T-helper 1 cell treated with Interleukin-12 subunit alpha and Interleukin-12 subunit beta and Interleukin-4 antibody, amounts not matched to agents 30 μg/mL and 1 μg/mL, for 36 hours (primary cell): Measurements from ENCODE around the gene PARN.
"Not testable (repeated sequence)": the region's sequence is repeated elsewhere in the genome, so short reads cannot be mapped to it uniquely, and the experiment has no call there.

Experiments used
- H3K27ac Mint-ChIP-seq: one replicate; pipeline ENCODE4 v1.8.0; 2021; ENCODE audit warnings: mild to moderate bottlenecking, mixed read lengths
- H3K27me3 Mint-ChIP-seq: one replicate; pipeline ENCODE4 v1.8.0; 2021; ENCODE audit warnings: low read depth, mixed read lengths
- H3K36me3 Mint-ChIP-seq: one replicate; pipeline ENCODE4 v1.8.0; 2021; ENCODE audit warnings: low read depth, mixed read lengths
- H3K4me1 Mint-ChIP-seq: one replicate; pipeline ENCODE4 v1.8.0; 2021; ENCODE audit warnings: low read depth, mixed read lengths
- H3K4me3 Mint-ChIP-seq: one replicate; pipeline ENCODE4 v1.8.0; 2021; ENCODE audit warnings: mild to moderate bottlenecking, moderate library complexity, mixed read lengths
- H3K9me3 Mint-ChIP-seq: one replicate; pipeline ENCODE4 v1.8.0; 2021; ENCODE audit warnings: mixed read lengths

PARN gene

GRCh38 chr16:14641206-14641605, 11.1 kb upstream of the PARN start:
- no peaks in the 10 kb centered on the region for H3K27me3 Mint-ChIP-seq
- H3K27ac Mint-ChIP-seq = no peak overlapping the region
- peaks cover 17% of the 10 kb centered on the region for H3K4me1 Mint-ChIP-seq
- peaks cover 4% of the 10 kb centered on the region for H3K36me3 Mint-ChIP-seq
- H3K9me3 Mint-ChIP-seq = no peaks in the 10 kb centered on the region
- H3K4me3 Mint-ChIP-seq = no peak overlapping the region

GRCh38 chr16:14640538-14640937, 10.5 kb upstream of the PARN start:
- H3K4me3 Mint-ChIP-seq = no peak overlapping the region
- H3K36me3 Mint-ChIP-seq = peaks cover 4% of the 10 kb centered on the region
- peaks cover 18% of the 10 kb centered on the region for H3K4me1 Mint-ChIP-seq
- H3K9me3 Mint-ChIP-seq = no peaks in the 10 kb centered on the region
- H3K27me3 Mint-ChIP-seq = no peaks in the 10 kb centered on the region
- H3K27ac Mint-ChIP-seq = no peak overlapping the region

GRCh38 chr16:14636951-14637240, 6.8 kb upstream of the PARN start:
- H3K36me3 Mint-ChIP-seq, H3K27me3 Mint-ChIP-seq, H3K27ac Mint-ChIP-seq, H3K9me3 Mint-ChIP-seq, H3K4me3 Mint-ChIP-seq: not testable (repeated sequence)
- H3K4me1 Mint-ChIP-seq = peaks cover 31% of the 10 kb centered on the region

- not testable (repeated sequence) for H3K27ac Mint-ChIP-seq, H3K9me3 Mint-ChIP-seq, H3K36me3 Mint-ChIP-seq, H3K27me3 Mint-ChIP-seq, H3K4me3 Mint-ChIP-seq
- peaks cover 31% of the 10 kb centered on the region for H3K4me1 Mint-ChIP-seq
Observed at GRCh38 chr16:14636179-14636950, 6.3 kb upstream of the PARN start.

GRCh38 chr16:14635395-14636165, 5.5 kb upstream of the PARN start:
- Mint-ChIP-seq H3K36me3 (peaks cover 4% of the 10 kb centered on the region), H3K9me3 (no peaks in the 10 kb centered on the region), H3K4me1 (peaks cover 27% of the 10 kb centered on the region), H3K27me3 (no peaks in the 10 kb centered on the region), H3K4me3 (no peak overlapping the region), H3K27ac (no peak overlapping the region)

- Mint-ChIP-seq H3K27ac (peak overlapping the region; percentile 100), H3K36me3 (peaks cover 6% of the 10 kb centered on the region), H3K9me3 (no peaks in the 10 kb centered on the region), H3K27me3 (no peaks in the 10 kb centered on the region), H3K4me1 (peaks cover 26% of the 10 kb centered on the region), H3K4me3 (peak overlapping the region; percentile 100)
Observed at GRCh38 chr16:14634389-14634725, 4.3 kb upstream of the PARN start.

- Mint-ChIP-seq H3K4me3 (peak within 1 kb of the TSS; percentile 100), H3K36me3 (peaks cover 7% of the 10 kb centered on the region), H3K27ac (peak within 1 kb of the TSS; percentile 100), H3K27me3 (no peaks in the 10 kb centered on the region), H3K9me3 (no peaks in the 10 kb centered on the region), H3K4me1 (peaks cover 34% of the 10 kb centered on the region)
Observed at GRCh38 chr16:14632693-14633569, 2.9 kb upstream of the PARN start, which contains the start of gene BFAR. Gene BFAR (plus strand): TSS chr16:14632951. CDS start chr16:14644347, 11,396 bp downstream.

- Mint-ChIP-seq H3K36me3 (peaks cover 19% of the 10 kb centered on the region), H3K4me1 (peaks cover 32% of the 10 kb centered on the region), H3K4me3 (peak overlapping the region; percentile 100), H3K27ac (peak overlapping the region; percentile 100)
- not testable (repeated sequence) for H3K9me3 Mint-ChIP-seq, H3K27me3 Mint-ChIP-seq
Observed at GRCh38 chr16:14630620-14631330, 715 bp upstream of the PARN start.

- Mint-ChIP-seq H3K27me3 (no peaks in the 10 kb centered on the region), H3K27ac (peak overlapping the region; percentile 98), H3K9me3 (no peaks in the 10 kb centered on the region), H3K4me1 (peaks cover 30% of the 10 kb centered on the region), H3K36me3 (peaks cover 23% of the 10 kb centered on the region), H3K4me3 (peak overlapping the region; percentile 90)
Observed at GRCh38 chr16:14629612-14629918, 495 bp downstream of the PARN start.

GRCh38 chr16:14628806-14629611, 1.1 kb downstream of the PARN start:
- peak overlapping the region; percentile 90 for H3K4me3 Mint-ChIP-seq
- peak overlapping the region; percentile 98 for H3K27ac Mint-ChIP-seq
- H3K4me1 Mint-ChIP-seq = peaks cover 25% of the 10 kb centered on the region
- H3K9me3 Mint-ChIP-seq = no peaks in the 10 kb centered on the region
- H3K36me3 Mint-ChIP-seq = peaks cover 26% of the 10 kb centered on the region
- H3K27me3 Mint-ChIP-seq = no peaks in the 10 kb centered on the region

- Mint-ChIP-seq H3K36me3 (peaks cover 30% of the 10 kb centered on the region), H3K27me3 (no peaks in the 10 kb centered on the region), H3K27ac (no peak overlapping the region), H3K9me3 (no peaks in the 10 kb centered on the region), H3K4me1 (peaks cover 24% of the 10 kb centered on the region), H3K4me3 (no peak overlapping the region)
Observed at GRCh38 chr16:14627078-14627477, 3.0 kb downstream of the PARN start.

GRCh38 chr16:14618566-14618965, 11.5 kb downstream of the PARN start:
- H3K9me3 Mint-ChIP-seq = no peaks in the 10 kb centered on the region
- no peaks in the 10 kb centered on the region for H3K4me1 Mint-ChIP-seq
- H3K4me3 Mint-ChIP-seq = no peak overlapping the region
- H3K36me3 Mint-ChIP-seq = peaks cover 25% of the 10 kb centered on the region
- H3K27me3 Mint-ChIP-seq = no peaks in the 10 kb centered on the region
- no peak overlapping the region for H3K27ac Mint-ChIP-seq

GRCh38 chr16:14616280-14616679, 13.8 kb downstream of the PARN start:
- Mint-ChIP-seq H3K27ac (no peak overlapping the region), H3K9me3 (no peaks in the 10 kb centered on the region), H3K27me3 (no peaks in the 10 kb centered on the region), H3K4me3 (no peak overlapping the region), H3K4me1 (no peaks in the 10 kb centered on the region), H3K36me3 (peaks cover 22% of the 10 kb centered on the region)

GRCh38 chr16:14613991-14614390, 16.1 kb downstream of the PARN start:
- Mint-ChIP-seq H3K36me3 (peaks cover 30% of the 10 kb centered on the region), H3K27ac (no peak overlapping the region), H3K9me3 (no peaks in the 10 kb centered on the region), H3K4me3 (no peak overlapping the region), H3K4me1 (peaks cover 3% of the 10 kb centered on the region), H3K27me3 (no peaks in the 10 kb centered on the region)
